Esophagus squamous epithelium (tissue), 4 donors: Measurements from ENCODE around the gene ZNF75A.

Source experiments
- CTCF ChIP-seq, 6 experiments: fragments of 450-650 bp in 4 of 6; fragments of 200-600 bp in 2 of 6; sonication (generic) in 2 of 6; IDR thresholded peaks; one replicate each; pipeline ENCODE4 v1.5.1; 2016 to 2019; ENCODE audit warnings: antibody characterized with exemption in 6 of 6, mild to moderate bottlenecking in 4 of 6, moderate library complexity in 4 of 6
- POLR2A ChIP-seq, 4 donors: fragments of 450-650 bp; IDR thresholded peaks; one replicate each; pipeline ENCODE4 v1.6.1; 2017; ENCODE audit warnings: antibody characterized with exemption in 4 of 4, mild to moderate bottlenecking in 4 of 4, moderate library complexity in 3 of 4

- TF ChIP-seq CTCF (IDR thresholded peaks at IDR 0.05) (no peak), POLR2A (IDR thresholded peaks at IDR 0.05) (no peak)
These were observed 23.1 kb upstream of the ZNF75A start for GRCh38 chr16:3282103-3282729.
